NCI-H82 treated with DMSO at 0.1 percent for 48 hours (cell line): ENCODE data around the gene ACSF2.
A peak's percentile ranks its signal among the peaks of the same experiment; 100 is the strongest.

Experiments used
- DNase-seq: peaks from one replicate; lab custom pipeline; 2025; ENCODE audit not compliant: unreplicated experiment; lab: John Stamatoyannopoulos, UW

The ACSF2 gene

GRCh38 chr17:50498021-50498874 lies 72.2 kb downstream of the ACSF2 start:
- no peak for DNase-seq

GRCh38 chr17:50499270-50499669 lies 73.3 kb downstream of the ACSF2 start:
- DNase-seq: no peak

- no peak for DNase-seq
Measured at GRCh38 chr17:50499721-50500120, 73.7 kb downstream of the ACSF2 start.

GRCh38 chr17:50501054-50501453 lies 75.0 kb downstream of the ACSF2 start:
- no peak for DNase-seq

- no peak for DNase-seq
Measured at GRCh38 chr17:50502301-50502990, 76.4 kb downstream of the ACSF2 start.

- DNase-seq: no peak
Measured at GRCh38 chr17:50505591-50506130, 79.6 kb downstream of the ACSF2 start.

GRCh38 chr17:50506298-50506697 lies 80.3 kb downstream of the ACSF2 start:
- DNase-seq: no peak

GRCh38 chr17:50507871-50508572 lies 82.0 kb downstream of the ACSF2 start, which contains the start of gene MYCBPAP:
Gene MYCBPAP, plus strand, starts transcription at chr17:50508439. Its CDS starts 236 bp downstream, at chr17:50508675.
- DNase-seq: peak; percentile 7

- no peak for DNase-seq
Measured at GRCh38 chr17:50508573-50509460, 82.8 kb downstream of the ACSF2 start.

GRCh38 chr17:50511058-50511457 lies 85.0 kb downstream of the ACSF2 start:
- no peak for DNase-seq

GRCh38 chr17:50513495-50513894 lies 87.5 kb downstream of the ACSF2 start:
- no peak for DNase-seq

- DNase-seq: no peak
Measured at GRCh38 chr17:50514388-50514787, 88.4 kb downstream of the ACSF2 start.

- DNase-seq: no peak
Measured at GRCh38 chr17:50514936-50515702, 89.1 kb downstream of the ACSF2 start.

GRCh38 chr17:50517011-50517410 lies 91.0 kb downstream of the ACSF2 start:
- DNase-seq: no peak

- no peak for DNase-seq
Measured at GRCh38 chr17:50517504-50518383, 91.7 kb downstream of the ACSF2 start.

GRCh38 chr17:50518384-50519023 lies 92.5 kb downstream of the ACSF2 start:
- no peak for DNase-seq

- DNase-seq: no peak
Measured at GRCh38 chr17:50519141-50519834, 93.3 kb downstream of the ACSF2 start.

- no peak for DNase-seq
Measured at GRCh38 chr17:50520483-50520882, 94.5 kb downstream of the ACSF2 start.
